ENCODE measurements around the gene ITIH4. TPM values are rescaled to one million over a fixed set of nuclear protein-coding genes. Genes with fewer than 3 reads are reported as not detected.

Gene ITIH4
- total RNA-seq, 2 experiments from 2014 or later = 35.8 to 40.4 TPM

DNA sequence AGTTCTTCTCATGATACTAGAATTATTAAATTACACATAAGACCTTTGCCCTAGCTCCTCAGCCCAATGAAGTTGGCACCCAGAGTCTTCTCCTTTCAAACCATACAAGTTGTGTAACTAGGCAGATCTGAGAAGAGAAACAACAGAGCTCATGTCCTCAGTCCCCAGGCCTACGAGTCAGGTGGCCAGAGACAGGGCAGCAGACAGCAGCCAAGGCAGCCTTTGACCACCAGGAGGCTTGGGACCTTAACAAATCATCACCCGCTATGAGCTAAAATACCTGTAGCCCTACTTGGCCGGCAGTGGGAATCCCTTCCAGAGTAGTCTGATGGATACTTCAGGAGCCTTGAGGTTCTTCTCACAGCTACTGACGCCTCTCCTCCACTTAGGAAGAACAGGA, 48.6 kb upstream of the ITIH4 start:
- H3K27me3 ChIP-seq (ENCODE audit: control insufficient read depth in 1 of 2, insufficient read depth in 2 of 2, low read length in 2 of 2) = no peaks in the 10 kb centered on the region
- H3K27ac ChIP-seq (ENCODE audit: low read depth in 1 of 2, low read length in 2 of 2) = no peak overlapping the region
- ChIA-PET POLR2A (interaction anchor here (1.3 kb wide), 1 partner anchor 13 kb away, joined by 3 read pairs; no protein-coding TSS in a partner anchor), CTCF (no interaction called here)
- DNase-seq (no peak), ATAC-seq (ENCODE audit: poor library complexity) (no peak)
- no peaks in the 10 kb centered on the region for H3K9me3 ChIP-seq (ENCODE audit: control insufficient read depth in 1 of 2, insufficient read depth in 1 of 2, low read length in 2 of 2)
- no peak overlapping the region for H3K4me3 Mint-ChIP-seq
- no peaks in the 10 kb centered on the region for H3K27me3 Mint-ChIP-seq
- H3K27ac Mint-ChIP-seq = no peak overlapping the region
- TF ChIP-seq, protein P1, sequence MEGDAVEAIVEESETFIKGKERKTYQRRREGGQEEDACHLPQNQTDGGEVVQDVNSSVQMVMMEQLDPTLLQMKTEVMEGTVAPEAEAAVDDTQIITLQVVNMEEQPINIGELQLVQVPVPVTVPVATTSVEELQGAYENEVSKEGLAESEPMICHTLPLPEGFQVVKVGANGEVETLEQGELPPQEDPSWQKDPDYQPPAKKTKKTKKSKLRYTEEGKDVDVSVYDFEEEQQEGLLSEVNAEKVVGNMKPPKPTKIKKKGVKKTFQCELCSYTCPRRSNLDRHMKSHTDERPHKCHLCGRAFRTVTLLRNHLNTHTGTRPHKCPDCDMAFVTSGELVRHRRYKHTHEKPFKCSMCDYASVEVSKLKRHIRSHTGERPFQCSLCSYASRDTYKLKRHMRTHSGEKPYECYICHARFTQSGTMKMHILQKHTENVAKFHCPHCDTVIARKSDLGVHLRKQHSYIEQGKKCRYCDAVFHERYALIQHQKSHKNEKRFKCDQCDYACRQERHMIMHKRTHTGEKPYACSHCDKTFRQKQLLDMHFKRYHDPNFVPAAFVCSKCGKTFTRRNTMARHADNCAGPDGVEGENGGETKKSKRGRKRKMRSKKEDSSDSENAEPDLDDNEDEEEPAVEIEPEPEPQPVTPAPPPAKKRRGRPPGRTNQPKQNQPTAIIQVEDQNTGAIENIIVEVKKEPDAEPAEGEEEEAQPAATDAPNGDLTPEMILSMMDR (IDR thresholded peaks at IDR 0.05) = no peak
- H3K36me3 Mint-ChIP-seq (ENCODE audit: low read depth) = peaks cover 35% of the 10 kb centered on the region
- H3K36me3 ChIP-seq (ENCODE audit: insufficient read depth, low read length) = peaks cover 4% of the 10 kb centered on the region
- peaks cover 30% of the 10 kb centered on the region for H3K4me1 Mint-ChIP-seq (ENCODE audit: low read depth)
- peaks cover 20% of the 10 kb centered on the region for H3K4me1 ChIP-seq (ENCODE audit: insufficient read depth, low read length)
- no peak overlapping the region for H3K4me3 ChIP-seq (ENCODE audit: low read length)
- intact Hi-C loops (cut with DNase I, micrococcal nuclease) = no loop called here
- H3K9me3 Mint-ChIP-seq = no peaks in the 10 kb centered on the region

- Histone ChIP-seq H3K9me3 (ENCODE audit: control insufficient read depth in 1 of 2, insufficient read depth in 1 of 2, low read length in 2 of 2) (no peaks in the 10 kb centered on the region), H3K4me3 (ENCODE audit: low read length) (no peak overlapping the region), H3K4me1 (ENCODE audit: insufficient read depth, low read length) (peaks cover 20% of the 10 kb centered on the region), H3K36me3 (ENCODE audit: insufficient read depth, low read length) (peaks cover 4% of the 10 kb centered on the region), H3K27ac (ENCODE audit: low read depth in 1 of 2, low read length in 2 of 2) (no peak overlapping the region), H3K27me3 (ENCODE audit: control insufficient read depth in 1 of 2, insufficient read depth in 2 of 2, low read length in 2 of 2) (no peaks in the 10 kb centered on the region)
- ATAC-seq (ENCODE audit: poor library complexity) (no peak), DNase-seq (no peak)
- POLR2A ChIA-PET = no interaction called here
- CTCF ChIA-PET = no interaction called here
- Mint-ChIP-seq H3K4me3 (no peak overlapping the region), H3K27me3 (no peaks in the 10 kb centered on the region), H3K4me1 (ENCODE audit: low read depth) (peaks cover 37% of the 10 kb centered on the region), H3K9me3 (no peaks in the 10 kb centered on the region), H3K36me3 (ENCODE audit: low read depth) (peaks cover 24% of the 10 kb centered on the region), H3K27ac (no peak overlapping the region)
- intact Hi-C loops (cut with DNase I, micrococcal nuclease) = no loop called here
- TF ChIP-seq, protein P1 (IDR thresholded peaks at IDR 0.05) = no peak
These were observed 46.6 kb upstream of the ITIH4 start for GRCh38 chr3:52877085-52877484.

- peaks cover 24% of the 10 kb centered on the region for H3K36me3 Mint-ChIP-seq (ENCODE audit: low read depth)
- peaks cover 43% of the 10 kb centered on the region for H3K4me1 Mint-ChIP-seq (ENCODE audit: low read depth)
- ChIA-PET POLR2A (interaction anchor here (1.5 kb wide), 1 partner anchor 17 kb away, joined by 3 read pairs; no protein-coding TSS in a partner anchor), CTCF (no interaction called here)
- H3K4me3 Mint-ChIP-seq = no peak overlapping the region
- TF ChIP-seq, protein P1 (IDR thresholded peaks at IDR 0.05) = no peak
- Histone ChIP-seq H3K36me3 (ENCODE audit: insufficient read depth, low read length) (peaks cover 4% of the 10 kb centered on the region), H3K27ac (ENCODE audit: low read depth in 1 of 2, low read length in 2 of 2) (no peak overlapping the region), H3K4me1 (ENCODE audit: insufficient read depth, low read length) (peaks cover 20% of the 10 kb centered on the region), H3K4me3 (ENCODE audit: low read length) (no peak overlapping the region), H3K9me3 (ENCODE audit: control insufficient read depth in 1 of 2, insufficient read depth in 1 of 2, low read length in 2 of 2) (no peaks in the 10 kb centered on the region), H3K27me3 (ENCODE audit: control insufficient read depth in 1 of 2, insufficient read depth in 2 of 2, low read length in 2 of 2) (no peaks in the 10 kb centered on the region)
- DNase-seq (peak in 2 of 14 experiments; percentile 11 to 18), ATAC-seq (ENCODE audit: poor library complexity) (peak; percentile 51)
- H3K27ac Mint-ChIP-seq = no peak overlapping the region
- H3K27me3 Mint-ChIP-seq = no peaks in the 10 kb centered on the region
- intact Hi-C loops (cut with DNase I, micrococcal nuclease) = no loop called here
- H3K9me3 Mint-ChIP-seq = no peaks in the 10 kb centered on the region
These were observed 44.6 kb upstream of the ITIH4 start for GRCh38 chr3:52874864-52875587.

All from CD4-positive, alpha-beta T cell (primary cell).